Measurements from ENCODE around the gene MBD5. TPM values are rescaled to one million over a fixed set of nuclear protein-coding genes. Genes with fewer than 3 reads are reported as not detected.
A peak's percentile ranks its signal among the peaks of the same experiment; 100 is the strongest.

Gene MBD5
- total and polyA plus RNA-seq, 3 donors from 2014 or later, result 29.0 to 60.3 (median 55.4) TPM

GRCh38 chr2:148531235-148531634, 510.3 kb downstream of the MBD5 start:
- TF ChIP-seq, protein P1, sequence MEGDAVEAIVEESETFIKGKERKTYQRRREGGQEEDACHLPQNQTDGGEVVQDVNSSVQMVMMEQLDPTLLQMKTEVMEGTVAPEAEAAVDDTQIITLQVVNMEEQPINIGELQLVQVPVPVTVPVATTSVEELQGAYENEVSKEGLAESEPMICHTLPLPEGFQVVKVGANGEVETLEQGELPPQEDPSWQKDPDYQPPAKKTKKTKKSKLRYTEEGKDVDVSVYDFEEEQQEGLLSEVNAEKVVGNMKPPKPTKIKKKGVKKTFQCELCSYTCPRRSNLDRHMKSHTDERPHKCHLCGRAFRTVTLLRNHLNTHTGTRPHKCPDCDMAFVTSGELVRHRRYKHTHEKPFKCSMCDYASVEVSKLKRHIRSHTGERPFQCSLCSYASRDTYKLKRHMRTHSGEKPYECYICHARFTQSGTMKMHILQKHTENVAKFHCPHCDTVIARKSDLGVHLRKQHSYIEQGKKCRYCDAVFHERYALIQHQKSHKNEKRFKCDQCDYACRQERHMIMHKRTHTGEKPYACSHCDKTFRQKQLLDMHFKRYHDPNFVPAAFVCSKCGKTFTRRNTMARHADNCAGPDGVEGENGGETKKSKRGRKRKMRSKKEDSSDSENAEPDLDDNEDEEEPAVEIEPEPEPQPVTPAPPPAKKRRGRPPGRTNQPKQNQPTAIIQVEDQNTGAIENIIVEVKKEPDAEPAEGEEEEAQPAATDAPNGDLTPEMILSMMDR (IDR thresholded peaks at IDR 0.05), result no peak
- TF ChIP-seq POLR2A (IDR thresholded peaks at IDR 0.05), result no peak
- Histone ChIP-seq H3K4me3 (no peak overlapping the region), H3K4me1 (no peaks in the 10 kb centered on the region), H3K9me3 (no peaks in the 10 kb centered on the region), H3K27ac (no peak overlapping the region), H3K27me3 (no peaks in the 10 kb centered on the region), H3K36me3 (ENCODE audit: low read depth, missing control alignments) (no peaks in the 10 kb centered on the region)
- 82 to 92% methylated on average over 7 of the region's 7 CpGs for WGBS, 2 donors
- intact Hi-C loops (cut with DNase I; ENCODE audit: low total_unique reads), result no loop called here
- peak; percentile 5 for DNase-seq

GRCh38 chr2:148531669-148532428, 511.0 kb downstream of the MBD5 start:
- Histone ChIP-seq H3K27me3 (no peaks in the 10 kb centered on the region), H3K36me3 (ENCODE audit: low read depth, missing control alignments) (no peaks in the 10 kb centered on the region), H3K4me3 (no peak overlapping the region), H3K4me1 (no peaks in the 10 kb centered on the region), H3K27ac (no peak overlapping the region), H3K9me3 (no peaks in the 10 kb centered on the region)
- WGBS, 2 donors, result 40 to 48% methylated on average over 12 to 13 of the region's 13 CpGs
- TF ChIP-seq POLR2A (IDR thresholded peaks at IDR 0.05), result no peak
- TF ChIP-seq, protein P1 (IDR thresholded peaks at IDR 0.05), result no peak
- intact Hi-C loops (cut with DNase I; ENCODE audit: low total_unique reads), result no loop called here
- DNase-seq, result peak; percentile 28

DNA sequence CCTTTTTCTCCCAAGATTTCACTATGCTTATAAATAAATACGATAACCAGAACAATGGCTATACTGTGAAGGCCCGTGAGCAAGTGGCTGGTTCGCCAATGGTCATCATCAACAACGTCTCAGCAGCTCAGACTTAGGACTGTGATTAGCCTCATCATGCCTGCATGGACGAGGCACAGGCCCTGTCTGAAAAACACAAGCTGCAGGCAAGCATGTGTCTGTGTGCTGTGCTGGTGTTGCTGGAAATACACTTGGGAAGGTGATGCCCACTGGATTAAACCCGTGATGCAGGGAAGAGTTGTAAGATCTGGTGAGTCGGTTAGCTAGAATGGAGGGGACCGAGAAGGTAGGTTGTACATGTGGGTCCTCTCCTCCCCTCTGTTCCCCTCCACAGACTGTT, 512.1 kb downstream of the MBD5 start:
- Histone ChIP-seq H3K36me3 (ENCODE audit: low read depth, missing control alignments) (no peaks in the 10 kb centered on the region), H3K9me3 (no peaks in the 10 kb centered on the region), H3K4me3 (no peak overlapping the region), H3K4me1 (no peaks in the 10 kb centered on the region), H3K27ac (no peak overlapping the region), H3K27me3 (no peaks in the 10 kb centered on the region)
- TF ChIP-seq, protein P1 (IDR thresholded peaks at IDR 0.05), result no peak
- TF ChIP-seq POLR2A (IDR thresholded peaks at IDR 0.05), result no peak
- DNase-seq, result no peak
- WGBS, 2 donors, result 90 to 97% methylated on average over 8 of the region's 8 CpGs
- intact Hi-C loops (cut with DNase I; ENCODE audit: low total_unique reads), result no loop called here

- Histone ChIP-seq H3K9me3 (no peaks in the 10 kb centered on the region), H3K4me1 (no peaks in the 10 kb centered on the region), H3K27me3 (no peaks in the 10 kb centered on the region), H3K27ac (no peak overlapping the region), H3K36me3 (ENCODE audit: low read depth, missing control alignments) (no peaks in the 10 kb centered on the region), H3K4me3 (no peak overlapping the region)
- TF ChIP-seq POLR2A (IDR thresholded peaks at IDR 0.05), result no peak
- TF ChIP-seq, protein P1 (IDR thresholded peaks at IDR 0.05), result no peak
- intact Hi-C loops (cut with DNase I; ENCODE audit: low total_unique reads), result no loop called here
- peak; percentile 0 for DNase-seq
- whole genome bisulfite sequencing, 2 donors, result 78 to 79% methylated on average over 3 of the region's 3 CpGs
Observed at GRCh38 chr2:148533685-148534084, 512.8 kb downstream of the MBD5 start.
